Measurements from ENCODE around the gene DNAJA4. TPM values are rescaled to one million over a fixed set of nuclear protein-coding genes. Genes with fewer than 3 reads are reported as not detected.

DNAJA4 gene
- total RNA-seq, 4 donors from 2014 or later, result 9.9 to 33.9 (median 24.5) TPM

DNA sequence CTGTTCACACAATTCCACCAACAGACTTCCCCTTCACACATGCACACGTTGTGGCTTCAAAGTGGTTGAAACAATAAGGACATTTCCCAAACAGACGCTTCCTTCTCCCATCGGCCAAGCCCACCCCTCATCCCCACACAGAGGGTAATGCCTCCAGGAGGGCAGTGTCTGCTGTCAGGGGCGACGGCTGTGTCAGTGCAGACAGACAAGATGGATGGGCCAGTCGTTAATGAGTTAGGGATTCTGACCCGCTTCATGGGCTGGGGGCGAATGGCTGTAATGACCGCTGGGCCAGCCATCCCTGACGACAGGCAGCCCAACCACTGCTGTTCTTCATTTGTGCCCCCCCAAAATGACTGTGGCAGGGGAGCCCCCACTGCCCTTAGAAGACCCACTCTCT lies 55.2 kb downstream of the DNAJA4 start:
- Histone ChIP-seq H3K27ac (no peak overlapping the region), H3K27me3 (peaks cover 11% of the 10 kb centered on the region), H3K4me3 (no peak overlapping the region), H3K4me1 (no peaks in the 10 kb centered on the region), H3K36me3 (no peaks in the 10 kb centered on the region), H3K9me3 (no peaks in the 10 kb centered on the region)
- ATAC-seq, result no peak
- WGBS, 2 donors (ENCODE audit: low coverage in 1 of 2), result 81% methylated on average over 4 of the region's 10 CpGs; no CpG with 5 or more reads in 1 of the 2 donors
- TF ChIP-seq, protein P1, sequence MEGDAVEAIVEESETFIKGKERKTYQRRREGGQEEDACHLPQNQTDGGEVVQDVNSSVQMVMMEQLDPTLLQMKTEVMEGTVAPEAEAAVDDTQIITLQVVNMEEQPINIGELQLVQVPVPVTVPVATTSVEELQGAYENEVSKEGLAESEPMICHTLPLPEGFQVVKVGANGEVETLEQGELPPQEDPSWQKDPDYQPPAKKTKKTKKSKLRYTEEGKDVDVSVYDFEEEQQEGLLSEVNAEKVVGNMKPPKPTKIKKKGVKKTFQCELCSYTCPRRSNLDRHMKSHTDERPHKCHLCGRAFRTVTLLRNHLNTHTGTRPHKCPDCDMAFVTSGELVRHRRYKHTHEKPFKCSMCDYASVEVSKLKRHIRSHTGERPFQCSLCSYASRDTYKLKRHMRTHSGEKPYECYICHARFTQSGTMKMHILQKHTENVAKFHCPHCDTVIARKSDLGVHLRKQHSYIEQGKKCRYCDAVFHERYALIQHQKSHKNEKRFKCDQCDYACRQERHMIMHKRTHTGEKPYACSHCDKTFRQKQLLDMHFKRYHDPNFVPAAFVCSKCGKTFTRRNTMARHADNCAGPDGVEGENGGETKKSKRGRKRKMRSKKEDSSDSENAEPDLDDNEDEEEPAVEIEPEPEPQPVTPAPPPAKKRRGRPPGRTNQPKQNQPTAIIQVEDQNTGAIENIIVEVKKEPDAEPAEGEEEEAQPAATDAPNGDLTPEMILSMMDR (IDR thresholded peaks at IDR 0.05), result no peak
- TF ChIP-seq POLR2AphosphoS5 (IDR thresholded peaks at IDR 0.05) (no peak), POLR2A (IDR thresholded peaks at IDR 0.05) (no peak), EP300 (IDR thresholded peaks at IDR 0.05) (no peak)

DNA sequence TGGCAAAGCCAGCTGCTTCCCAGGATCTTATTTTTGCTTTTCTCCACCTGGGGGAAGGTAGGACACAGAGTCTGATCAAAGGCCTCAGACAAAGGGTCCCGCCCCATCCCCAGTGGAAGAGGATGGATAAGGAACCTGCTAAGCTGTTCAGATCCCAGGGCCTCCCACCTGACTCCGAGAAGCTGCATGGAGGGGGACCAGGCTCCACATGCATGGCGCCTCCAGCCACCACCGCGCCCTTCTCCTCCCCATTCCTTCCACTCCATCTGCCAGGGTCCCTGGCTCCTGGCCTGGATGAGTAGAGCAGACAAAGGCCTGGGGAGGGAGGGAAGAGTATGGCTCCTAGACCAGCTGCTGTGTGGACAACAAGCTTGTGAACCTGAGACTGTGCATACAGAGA lies 55.8 kb downstream of the DNAJA4 start:
- Histone ChIP-seq H3K4me1 (no peaks in the 10 kb centered on the region), H3K27me3 (peaks cover 9% of the 10 kb centered on the region), H3K27ac (no peak overlapping the region), H3K36me3 (no peaks in the 10 kb centered on the region), H3K4me3 (no peak overlapping the region), H3K9me3 (no peaks in the 10 kb centered on the region)
- no peak for ATAC-seq
- no peak for TF ChIP-seq POLR2A (IDR thresholded peaks at IDR 0.05)
- TF ChIP-seq EP300 (IDR thresholded peaks at IDR 0.05), result no peak
- 88% methylated on average over 3 of the region's 5 CpGs; no CpG with 5 or more reads in 1 of the 2 donors for whole genome bisulfite sequencing, 2 donors (ENCODE audit: low coverage in 1 of 2)

DNA sequence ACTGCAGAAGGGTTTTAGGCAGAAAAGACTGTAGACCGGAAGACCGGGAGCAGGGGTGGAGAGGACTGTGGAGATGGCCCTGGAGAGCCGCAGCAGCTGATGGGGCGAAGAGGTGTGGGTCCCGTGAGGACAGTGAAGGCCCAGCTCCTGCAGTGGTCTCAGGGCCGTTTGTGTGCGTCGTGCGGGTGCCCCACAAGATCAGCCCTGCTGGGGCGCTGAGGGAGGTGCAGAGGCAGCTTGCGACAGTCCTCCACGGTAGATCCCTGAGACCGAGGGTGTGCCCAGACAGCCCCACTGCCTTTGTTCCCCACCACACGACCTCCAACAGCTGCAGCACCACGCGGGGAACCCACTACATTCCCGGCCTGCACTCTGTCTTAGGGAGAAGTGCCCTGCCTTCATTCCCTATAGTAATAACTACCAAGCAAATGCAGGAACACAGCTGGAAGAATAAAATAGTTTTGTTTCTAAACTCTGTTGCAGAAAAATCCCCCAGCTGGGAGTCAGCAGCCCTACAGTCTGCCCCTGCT lies 56.7 kb downstream of the DNAJA4 start:
- Histone ChIP-seq H3K27ac (no peak overlapping the region), H3K4me3 (no peak overlapping the region), H3K9me3 (no peaks in the 10 kb centered on the region), H3K27me3 (peaks cover under 1% of the 10 kb centered on the region), H3K4me1 (no peaks in the 10 kb centered on the region), H3K36me3 (no peaks in the 10 kb centered on the region)
- TF ChIP-seq, protein P1 (IDR thresholded peaks at IDR 0.05), result no peak
- TF ChIP-seq EP300 (IDR thresholded peaks at IDR 0.05) (no peak), POLR2A (IDR thresholded peaks at IDR 0.05) (no peak), POLR2AphosphoS5 (IDR thresholded peaks at IDR 0.05) (no peak)
- WGBS, 2 donors (ENCODE audit: low coverage in 1 of 2), result 63% methylated on average over 6 of the region's 17 CpGs; no CpG with 5 or more reads in 1 of the 2 donors
- ATAC-seq, result no peak

DNA sequence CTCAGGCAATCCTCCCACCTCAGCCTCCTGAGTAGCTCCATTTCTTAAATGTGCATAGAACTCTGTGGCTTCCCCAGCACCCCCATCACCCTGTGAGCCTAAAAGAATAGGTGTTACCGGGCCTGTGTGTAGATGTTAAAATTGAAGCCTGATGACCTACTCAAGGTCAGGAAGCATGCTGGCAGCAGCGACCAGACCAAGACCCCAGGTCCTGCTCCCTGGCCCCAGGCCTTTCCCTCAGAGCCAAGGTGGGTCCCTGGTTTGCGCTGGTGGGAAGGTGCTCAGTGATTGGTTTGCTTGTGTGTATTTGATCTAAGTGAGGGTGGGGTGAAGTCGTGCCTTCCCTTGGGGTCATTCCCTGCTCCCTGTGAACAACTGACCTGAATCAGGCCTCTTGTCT lies 57.4 kb downstream of the DNAJA4 start:
- no CpG with 5 or more reads among the region's 4 CpGs for WGBS, 2 donors (ENCODE audit: low coverage in 1 of 2)
- TF ChIP-seq, protein P1 (IDR thresholded peaks at IDR 0.05), result no peak
- Histone ChIP-seq H3K27me3 (no peaks in the 10 kb centered on the region), H3K4me1 (no peaks in the 10 kb centered on the region), H3K36me3 (no peaks in the 10 kb centered on the region), H3K9me3 (no peaks in the 10 kb centered on the region), H3K4me3 (no peak overlapping the region), H3K27ac (no peak overlapping the region)
- no peak for ATAC-seq

DNA sequence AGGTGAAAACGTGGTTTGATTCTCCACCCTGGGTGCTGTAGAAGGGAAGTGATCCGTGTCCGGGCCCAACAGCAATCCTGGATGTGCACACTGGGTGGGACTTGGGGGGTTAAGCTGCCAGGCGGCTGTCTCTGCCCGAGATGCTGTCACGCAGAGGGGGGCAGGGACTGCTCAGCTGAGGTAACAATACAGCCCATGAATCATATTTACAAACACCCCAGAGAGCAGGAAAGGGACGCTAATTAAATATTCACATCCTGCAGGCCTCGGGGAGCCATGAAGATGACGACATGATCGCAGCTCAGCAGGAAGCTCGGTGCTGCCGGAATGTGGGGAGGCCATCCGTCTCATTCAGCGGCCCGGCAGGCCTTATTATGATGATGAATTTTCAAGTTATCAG lies 57.9 kb downstream of the DNAJA4 start:
- Histone ChIP-seq H3K4me1 (no peaks in the 10 kb centered on the region), H3K27me3 (no peaks in the 10 kb centered on the region), H3K4me3 (no peak overlapping the region), H3K9me3 (no peaks in the 10 kb centered on the region), H3K36me3 (no peaks in the 10 kb centered on the region), H3K27ac (no peak overlapping the region)
- TF ChIP-seq POLR2AphosphoS5 (IDR thresholded peaks at IDR 0.05) (no peak), EP300 (IDR thresholded peaks at IDR 0.05) (no peak), POLR2A (IDR thresholded peaks at IDR 0.05) (no peak)
- TF ChIP-seq, protein P1 (IDR thresholded peaks at IDR 0.05), result no peak
- no peak for ATAC-seq
- 69% methylated on average over 8 of the region's 15 CpGs; no CpG with 5 or more reads in 1 of the 2 donors for WGBS, 2 donors (ENCODE audit: low coverage in 1 of 2)

All from gastroesophageal sphincter (tissue), 4 donors.